HG03439 (cell line): Measurements from ENCODE around the gene XYLT1.
"Not testable (repeated sequence)": the region's sequence is repeated elsewhere in the genome, so short reads cannot be mapped to it uniquely, and the experiment has no call there.

Experiments used
- ATAC-seq: cut with Tn5 transposase; IDR thresholded peaks from one replicate; pipeline ENCODE4 v1.9.1; 2021; ENCODE audit warnings: mild to moderate bottlenecking, moderate library complexity; ENCODE audit not compliant: unreplicated experiment

The XYLT1 gene

GRCh38 chr16:17342031-17342430 lies 128.7 kb downstream of the XYLT1 start:
- ATAC-seq: no peak

GRCh38 chr16:17340804-17341203 lies 130.0 kb downstream of the XYLT1 start:
- ATAC-seq: no peak

- ATAC-seq: no peak
Observed at GRCh38 chr16:17339764-17340541, 130.8 kb downstream of the XYLT1 start.

GRCh38 chr16:17338244-17338643 lies 132.5 kb downstream of the XYLT1 start:
- ATAC-seq: no peak

GRCh38 chr16:17336530-17336900 lies 134.2 kb downstream of the XYLT1 start:
- ATAC-seq: no peak

GRCh38 chr16:17335826-17336529 lies 134.8 kb downstream of the XYLT1 start:
- no peak for ATAC-seq

GRCh38 chr16:17335406-17335805 lies 135.4 kb downstream of the XYLT1 start:
- ATAC-seq: not testable (repeated sequence)

GRCh38 chr16:17334096-17334495 lies 136.7 kb downstream of the XYLT1 start:
- no peak for ATAC-seq

- ATAC-seq: no peak
Observed at GRCh38 chr16:17333229-17333628, 137.5 kb downstream of the XYLT1 start.

GRCh38 chr16:17331991-17332390 lies 138.8 kb downstream of the XYLT1 start:
- no peak for ATAC-seq

GRCh38 chr16:17331071-17331607 lies 139.6 kb downstream of the XYLT1 start:
- no peak for ATAC-seq

- ATAC-seq: no peak
Observed at GRCh38 chr16:17330044-17330443, 140.7 kb downstream of the XYLT1 start.

- no peak for ATAC-seq
Observed at GRCh38 chr16:17329391-17329790, 141.4 kb downstream of the XYLT1 start.

- no peak for ATAC-seq
Observed at GRCh38 chr16:17328932-17329331, 141.8 kb downstream of the XYLT1 start.

GRCh38 chr16:17327664-17328335 lies 143.0 kb downstream of the XYLT1 start:
- ATAC-seq: no peak

- ATAC-seq: no peak
Observed at GRCh38 chr16:17325476-17326143, 145.2 kb downstream of the XYLT1 start.

- ATAC-seq: no peak
Observed at GRCh38 chr16:17324451-17324850, 146.3 kb downstream of the XYLT1 start.

GRCh38 chr16:17323171-17323570 lies 147.6 kb downstream of the XYLT1 start:
- ATAC-seq: no peak

- ATAC-seq: no peak
Observed at GRCh38 chr16:17321824-17322223, 148.9 kb downstream of the XYLT1 start.

GRCh38 chr16:17320009-17320408 lies 150.8 kb downstream of the XYLT1 start:
- ATAC-seq: no peak

GRCh38 chr16:17318238-17318637 lies 152.5 kb downstream of the XYLT1 start:
- no peak for ATAC-seq
